Measurements from ENCODE around the gene ZACN. TPM values are rescaled to one million over a fixed set of nuclear protein-coding genes. Genes with fewer than 3 reads are reported as not detected.

Gene ZACN
- polyA plus RNA-seq, 4 donors = 0.87 to 21.6 (median 2.0) TPM

- 89 to 95% (median 95%) methylated on average over 3 of the region's 3 CpGs for WGBS, 3 donors
- Histone ChIP-seq H3K27ac (ENCODE audit: low read depth in 1 of 3, low read length in 2 of 3) (no peak overlapping the region), H3K36me3 (ENCODE audit: control insufficient read depth in 3 of 3, insufficient read depth in 2 of 3, low read depth in 1 of 3, low read length in 3 of 3) (peaks cover 20 to 78% (median 32%) of the 10 kb centered on the region in 3 donors), H3K4me1 (ENCODE audit: control insufficient read depth in 3 of 3, insufficient read depth in 2 of 3, low read depth in 1 of 3, low read length in 2 of 3) (peaks cover 0 to 24% (median 0%) of the 10 kb centered on the region in 3 donors), H3K4me3 (ENCODE audit: low read depth in 1 of 3, low read length in 3 of 3) (no peak overlapping the region), H3K9me3 (ENCODE audit: control insufficient read depth in 2 of 2, insufficient read depth in 1 of 2, low read depth in 1 of 2, low read length in 1 of 2) (no peaks in the 10 kb centered on the region), H3K27me3 (ENCODE audit: control insufficient read depth in 3 of 3, insufficient read depth in 3 of 3, low read length in 3 of 3) (no peaks in the 10 kb centered on the region)
- no peak for DNase-seq
- FAIRE-seq = no peak
Observed at GRCh38 chr17:76049239-76049638, 29.7 kb upstream of the ZACN start.

- peaks cover 20 to 77% (median 26%) of the 10 kb centered on the region in 3 donors for H3K36me3 ChIP-seq (ENCODE audit: control insufficient read depth in 3 of 3, insufficient read depth in 2 of 3, low read depth in 1 of 3, low read length in 3 of 3)
- FAIRE-seq (no peak), DNase-seq (no peak)
- H3K27me3 ChIP-seq (ENCODE audit: control insufficient read depth in 3 of 3, insufficient read depth in 3 of 3, low read length in 3 of 3) = no peaks in the 10 kb centered on the region
- 95 to 96% (median 95%) methylated on average over 15 of the region's 15 CpGs for WGBS, 3 donors
- H3K9me3 ChIP-seq (ENCODE audit: control insufficient read depth in 2 of 2, insufficient read depth in 1 of 2, low read depth in 1 of 2, low read length in 1 of 2) = no peaks in the 10 kb centered on the region
- H3K4me3 ChIP-seq (ENCODE audit: low read depth in 1 of 3, low read length in 3 of 3) = no peak overlapping the region
- peak overlapping the region in 1 of 3 donors; percentile 82 for H3K27ac ChIP-seq (ENCODE audit: low read depth in 1 of 3, low read length in 2 of 3)
- peaks cover 0 to 24% (median 0%) of the 10 kb centered on the region in 3 donors for H3K4me1 ChIP-seq (ENCODE audit: control insufficient read depth in 3 of 3, insufficient read depth in 2 of 3, low read depth in 1 of 3, low read length in 2 of 3)
Observed at GRCh38 chr17:76049836-76050537, 29.0 kb upstream of the ZACN start.

- 88 to 94% (median 89%) methylated on average over 11 of the region's 11 CpGs for WGBS, 3 donors
- Histone ChIP-seq H3K27me3 (ENCODE audit: control insufficient read depth in 3 of 3, insufficient read depth in 3 of 3, low read length in 3 of 3) (no peaks in the 10 kb centered on the region), H3K36me3 (ENCODE audit: control insufficient read depth in 3 of 3, insufficient read depth in 2 of 3, low read depth in 1 of 3, low read length in 3 of 3) (peaks cover 20 to 78% (median 21%) of the 10 kb centered on the region in 3 donors), H3K4me3 (ENCODE audit: low read depth in 1 of 3, low read length in 3 of 3) (no peak overlapping the region), H3K27ac (ENCODE audit: low read depth in 1 of 3, low read length in 2 of 3) (peak overlapping the region in 1 of 3 donors; percentile 82), H3K9me3 (ENCODE audit: control insufficient read depth in 2 of 2, insufficient read depth in 1 of 2, low read depth in 1 of 2, low read length in 1 of 2) (no peaks in the 10 kb centered on the region), H3K4me1 (ENCODE audit: control insufficient read depth in 3 of 3, insufficient read depth in 2 of 3, low read depth in 1 of 3, low read length in 2 of 3) (peaks cover 0 to 24% (median 0%) of the 10 kb centered on the region in 3 donors)
- DNase-seq = peak in 1 of 2 donors; percentile 62
- FAIRE-seq = no peak
Observed at GRCh38 chr17:76050538-76051467, 28.2 kb upstream of the ZACN start.

GRCh38 chr17:76051561-76051960 lies 27.4 kb upstream of the ZACN start:
- Histone ChIP-seq H3K4me1 (ENCODE audit: control insufficient read depth in 3 of 3, insufficient read depth in 2 of 3, low read depth in 1 of 3, low read length in 2 of 3) (peaks cover 0 to 24% (median 0%) of the 10 kb centered on the region in 3 donors), H3K4me3 (ENCODE audit: low read depth in 1 of 3, low read length in 3 of 3) (no peak overlapping the region), H3K9me3 (ENCODE audit: control insufficient read depth in 2 of 2, insufficient read depth in 1 of 2, low read depth in 1 of 2, low read length in 1 of 2) (no peaks in the 10 kb centered on the region), H3K36me3 (ENCODE audit: control insufficient read depth in 3 of 3, insufficient read depth in 2 of 3, low read depth in 1 of 3, low read length in 3 of 3) (peaks cover 22 to 74% (median 28%) of the 10 kb centered on the region in 3 donors), H3K27me3 (ENCODE audit: control insufficient read depth in 3 of 3, insufficient read depth in 3 of 3, low read length in 3 of 3) (no peaks in the 10 kb centered on the region), H3K27ac (ENCODE audit: low read depth in 1 of 3, low read length in 2 of 3) (peak overlapping the region in 1 of 3 donors; percentile 82)
- WGBS, 3 donors = 83 to 84% (median 84%) methylated on average over 6 of the region's 6 CpGs
- no peak for DNase-seq
- FAIRE-seq = no peak

GRCh38 chr17:76053246-76054111 lies 25.5 kb upstream of the ZACN start:
- Histone ChIP-seq H3K9me3 (ENCODE audit: control insufficient read depth in 2 of 2, insufficient read depth in 1 of 2, low read depth in 1 of 2, low read length in 1 of 2) (no peaks in the 10 kb centered on the region), H3K4me3 (ENCODE audit: low read depth in 1 of 3, low read length in 3 of 3) (no peak overlapping the region), H3K36me3 (ENCODE audit: control insufficient read depth in 3 of 3, insufficient read depth in 2 of 3, low read depth in 1 of 3, low read length in 3 of 3) (peaks cover 24 to 69% (median 28%) of the 10 kb centered on the region in 3 donors), H3K27me3 (ENCODE audit: control insufficient read depth in 3 of 3, insufficient read depth in 3 of 3, low read length in 3 of 3) (no peaks in the 10 kb centered on the region), H3K4me1 (ENCODE audit: control insufficient read depth in 3 of 3, insufficient read depth in 2 of 3, low read depth in 1 of 3, low read length in 2 of 3) (peaks cover 0 to 24% (median 0%) of the 10 kb centered on the region in 3 donors), H3K27ac (ENCODE audit: low read depth in 1 of 3, low read length in 2 of 3) (peak overlapping the region in 1 of 3 donors; percentile 40)
- WGBS, 3 donors = 80 to 87% (median 81%) methylated on average over 17 of the region's 17 CpGs
- FAIRE-seq = no peak
- DNase-seq = no peak

- WGBS, 3 donors = 88 to 97% (median 94%) methylated on average over 4 of the region's 4 CpGs
- no peak for DNase-seq
- Histone ChIP-seq H3K27ac (ENCODE audit: low read depth in 1 of 3, low read length in 2 of 3) (peak overlapping the region in 1 of 3 donors; percentile 40), H3K9me3 (ENCODE audit: control insufficient read depth in 2 of 2, insufficient read depth in 1 of 2, low read depth in 1 of 2, low read length in 1 of 2) (no peaks in the 10 kb centered on the region), H3K4me1 (ENCODE audit: control insufficient read depth in 3 of 3, insufficient read depth in 2 of 3, low read depth in 1 of 3, low read length in 2 of 3) (peaks cover 0 to 24% (median 0%) of the 10 kb centered on the region in 3 donors), H3K4me3 (ENCODE audit: low read depth in 1 of 3, low read length in 3 of 3) (no peak overlapping the region), H3K27me3 (ENCODE audit: control insufficient read depth in 3 of 3, insufficient read depth in 3 of 3, low read length in 3 of 3) (no peaks in the 10 kb centered on the region), H3K36me3 (ENCODE audit: control insufficient read depth in 3 of 3, insufficient read depth in 2 of 3, low read depth in 1 of 3, low read length in 3 of 3) (peaks cover 22 to 70% (median 28%) of the 10 kb centered on the region in 3 donors)
- no peak for FAIRE-seq
Observed at GRCh38 chr17:76054112-76054476, 24.9 kb upstream of the ZACN start.

GRCh38 chr17:76056882-76057281 lies 22.1 kb upstream of the ZACN start:
- WGBS, 3 donors = 67 to 86% (median 84%) methylated on average over 3 of the region's 3 CpGs
- no peaks in the 10 kb centered on the region for H3K27me3 ChIP-seq (ENCODE audit: control insufficient read depth in 3 of 3, insufficient read depth in 3 of 3, low read length in 3 of 3)
- H3K4me1 ChIP-seq (ENCODE audit: control insufficient read depth in 3 of 3, insufficient read depth in 2 of 3, low read depth in 1 of 3, low read length in 2 of 3) = peaks cover 0 to 6% (median 0%) of the 10 kb centered on the region in 3 donors
- no peak overlapping the region for H3K4me3 ChIP-seq (ENCODE audit: low read depth in 1 of 3, low read length in 3 of 3)
- FAIRE-seq (no peak), DNase-seq (no peak)
- no peak overlapping the region for H3K27ac ChIP-seq (ENCODE audit: low read depth in 1 of 3, low read length in 2 of 3)
- peaks cover 27 to 74% (median 29%) of the 10 kb centered on the region in 3 donors for H3K36me3 ChIP-seq (ENCODE audit: control insufficient read depth in 3 of 3, insufficient read depth in 2 of 3, low read depth in 1 of 3, low read length in 3 of 3)
- H3K9me3 ChIP-seq (ENCODE audit: control insufficient read depth in 2 of 2, insufficient read depth in 1 of 2, low read depth in 1 of 2, low read length in 1 of 2) = no peaks in the 10 kb centered on the region

Data from small intestine (tissue), 7 donors.